ENCODE results near the gene ATP1A1.

ATP1A1 gene

DNA sequence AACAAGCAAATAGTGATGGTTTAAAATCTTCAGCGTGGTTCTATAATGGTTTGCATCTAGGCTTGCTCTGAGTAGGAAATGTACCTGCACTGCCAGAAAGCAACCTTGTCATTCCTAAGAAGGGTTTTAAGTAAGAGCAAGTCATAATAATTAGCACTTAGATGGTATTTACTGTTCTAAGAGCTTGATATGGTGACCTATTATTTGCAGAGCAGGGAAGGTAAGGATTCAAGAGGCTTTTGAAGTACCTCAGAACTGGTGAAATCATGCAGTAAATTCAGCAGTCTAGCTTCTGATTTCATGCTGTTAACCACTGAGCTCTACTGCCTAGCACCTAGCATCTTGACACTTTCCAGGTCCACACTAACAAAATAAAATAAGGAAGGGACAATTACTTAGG is 23.7 kb downstream of the ATP1A1 start:
- TF ChIP-seq, protein P1, sequence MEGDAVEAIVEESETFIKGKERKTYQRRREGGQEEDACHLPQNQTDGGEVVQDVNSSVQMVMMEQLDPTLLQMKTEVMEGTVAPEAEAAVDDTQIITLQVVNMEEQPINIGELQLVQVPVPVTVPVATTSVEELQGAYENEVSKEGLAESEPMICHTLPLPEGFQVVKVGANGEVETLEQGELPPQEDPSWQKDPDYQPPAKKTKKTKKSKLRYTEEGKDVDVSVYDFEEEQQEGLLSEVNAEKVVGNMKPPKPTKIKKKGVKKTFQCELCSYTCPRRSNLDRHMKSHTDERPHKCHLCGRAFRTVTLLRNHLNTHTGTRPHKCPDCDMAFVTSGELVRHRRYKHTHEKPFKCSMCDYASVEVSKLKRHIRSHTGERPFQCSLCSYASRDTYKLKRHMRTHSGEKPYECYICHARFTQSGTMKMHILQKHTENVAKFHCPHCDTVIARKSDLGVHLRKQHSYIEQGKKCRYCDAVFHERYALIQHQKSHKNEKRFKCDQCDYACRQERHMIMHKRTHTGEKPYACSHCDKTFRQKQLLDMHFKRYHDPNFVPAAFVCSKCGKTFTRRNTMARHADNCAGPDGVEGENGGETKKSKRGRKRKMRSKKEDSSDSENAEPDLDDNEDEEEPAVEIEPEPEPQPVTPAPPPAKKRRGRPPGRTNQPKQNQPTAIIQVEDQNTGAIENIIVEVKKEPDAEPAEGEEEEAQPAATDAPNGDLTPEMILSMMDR (IDR thresholded peaks at IDR 0.05) = no peak

GRCh38 chr1:116397728-116398127 is 24.7 kb downstream of the ATP1A1 start:
- TF ChIP-seq, protein P1 (IDR thresholded peaks at IDR 0.05) = no peak

GRCh38 chr1:116400780-116401179 is 27.7 kb downstream of the ATP1A1 start:
- TF ChIP-seq, protein P1 (IDR thresholded peaks at IDR 0.05) = no peak

DNA sequence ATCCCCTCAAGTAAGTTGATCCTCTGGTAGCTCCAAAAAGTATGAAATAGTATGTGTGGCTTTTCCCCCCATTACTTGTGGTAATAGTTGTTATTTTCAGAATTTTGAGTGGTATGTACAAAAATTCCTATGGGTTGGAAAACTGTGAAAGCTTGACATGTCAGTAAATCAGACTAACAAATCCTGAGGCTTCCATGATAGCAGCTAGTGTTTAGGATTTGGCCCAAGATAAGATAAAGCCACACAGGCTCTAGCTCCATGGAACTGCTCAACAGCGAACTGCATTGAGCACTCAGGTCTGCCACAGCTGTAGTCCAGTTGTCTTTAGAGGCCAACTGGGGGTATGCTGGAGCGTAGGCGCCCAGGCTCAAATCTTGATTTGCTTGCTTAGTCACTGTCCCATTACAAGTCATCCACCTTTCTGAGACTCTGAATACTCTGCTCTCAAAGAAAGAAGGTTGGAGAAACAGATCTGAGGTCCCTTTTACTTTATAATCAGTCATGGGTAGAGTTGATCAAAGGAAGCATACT is 28.7 kb downstream of the ATP1A1 start:
- TF ChIP-seq, protein P1 (IDR thresholded peaks at IDR 0.05) = no peak

DNA sequence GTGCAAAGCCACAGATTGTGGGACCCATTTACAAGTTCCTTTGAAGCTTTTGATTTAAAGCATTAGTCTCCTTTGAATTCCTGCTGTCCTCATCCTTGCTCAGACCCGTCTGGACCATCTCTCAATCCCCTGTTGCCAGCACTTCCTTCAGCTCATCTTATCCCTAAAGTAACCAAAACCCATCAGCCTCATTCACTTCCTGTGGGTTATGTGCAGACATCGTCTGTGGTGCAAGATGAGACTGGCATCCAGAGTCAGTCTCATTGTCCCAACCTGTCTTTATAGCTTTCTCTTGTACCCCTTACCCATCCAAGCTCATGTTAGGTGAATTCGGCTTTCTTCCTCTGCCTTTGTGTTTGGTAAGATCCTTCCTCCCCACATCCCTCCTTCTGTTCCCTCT is 29.3 kb downstream of the ATP1A1 start:
- TF ChIP-seq, protein P1 (IDR thresholded peaks at IDR 0.05) = no peak

- TF ChIP-seq, protein P1 (IDR thresholded peaks at IDR 0.05) = no peak
These were observed 30.6 kb downstream of the ATP1A1 start for GRCh38 chr1:116403496-116404136.

- TF ChIP-seq, protein P1 (IDR thresholded peaks at IDR 0.05) = no peak
These were observed 31.7 kb downstream of the ATP1A1 start for GRCh38 chr1:116404699-116405098.

Data from LNCAP (cell line).